ENCODE data around the gene AIFM3.
"Not testable (repeated sequence)": the region's sequence is repeated elsewhere in the genome, so short reads cannot be mapped to it uniquely, and the experiment has no call there.

The AIFM3 gene

DNA sequence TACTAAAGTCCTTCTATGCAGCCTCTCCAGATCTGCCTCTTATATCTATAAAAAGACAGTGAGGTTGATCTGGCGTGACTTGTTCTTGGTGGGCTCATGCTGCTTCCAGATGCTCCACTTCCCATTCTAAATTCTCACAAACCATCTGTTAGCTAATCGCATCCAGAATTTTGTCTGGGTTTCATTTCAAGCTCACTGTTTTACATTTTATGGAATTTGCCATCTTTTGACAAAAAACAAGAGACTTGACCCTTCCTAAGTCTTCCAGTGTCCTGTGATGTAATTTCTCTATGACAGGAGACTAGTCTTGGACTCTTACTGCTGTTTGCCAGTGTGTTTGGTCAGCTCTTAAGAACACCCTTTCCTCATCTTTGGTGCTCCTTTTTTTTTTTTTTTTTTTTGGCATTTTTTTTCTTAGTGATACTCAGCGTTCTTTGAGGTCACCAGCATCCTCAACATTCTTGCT, 26.8 kb upstream of the AIFM3 start:
- no peaks in the 10 kb centered on the region for H3K27me3 Mint-ChIP-seq (ENCODE audit: low read depth)
- peaks cover 55% of the 10 kb centered on the region for H3K36me3 Mint-ChIP-seq (ENCODE audit: low read depth)
- no peaks in the 10 kb centered on the region for H3K9me3 Mint-ChIP-seq
- TF ChIP-seq, protein P1, sequence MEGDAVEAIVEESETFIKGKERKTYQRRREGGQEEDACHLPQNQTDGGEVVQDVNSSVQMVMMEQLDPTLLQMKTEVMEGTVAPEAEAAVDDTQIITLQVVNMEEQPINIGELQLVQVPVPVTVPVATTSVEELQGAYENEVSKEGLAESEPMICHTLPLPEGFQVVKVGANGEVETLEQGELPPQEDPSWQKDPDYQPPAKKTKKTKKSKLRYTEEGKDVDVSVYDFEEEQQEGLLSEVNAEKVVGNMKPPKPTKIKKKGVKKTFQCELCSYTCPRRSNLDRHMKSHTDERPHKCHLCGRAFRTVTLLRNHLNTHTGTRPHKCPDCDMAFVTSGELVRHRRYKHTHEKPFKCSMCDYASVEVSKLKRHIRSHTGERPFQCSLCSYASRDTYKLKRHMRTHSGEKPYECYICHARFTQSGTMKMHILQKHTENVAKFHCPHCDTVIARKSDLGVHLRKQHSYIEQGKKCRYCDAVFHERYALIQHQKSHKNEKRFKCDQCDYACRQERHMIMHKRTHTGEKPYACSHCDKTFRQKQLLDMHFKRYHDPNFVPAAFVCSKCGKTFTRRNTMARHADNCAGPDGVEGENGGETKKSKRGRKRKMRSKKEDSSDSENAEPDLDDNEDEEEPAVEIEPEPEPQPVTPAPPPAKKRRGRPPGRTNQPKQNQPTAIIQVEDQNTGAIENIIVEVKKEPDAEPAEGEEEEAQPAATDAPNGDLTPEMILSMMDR (IDR thresholded peaks at IDR 0.05; ENCODE audit: unreplicated experiment in 3 of 3) = no peak
- H3K4me1 Mint-ChIP-seq = peaks cover 35% of the 10 kb centered on the region
- no peak overlapping the region for H3K4me3 Mint-ChIP-seq
- H3K27ac Mint-ChIP-seq = no peak overlapping the region

DNA sequence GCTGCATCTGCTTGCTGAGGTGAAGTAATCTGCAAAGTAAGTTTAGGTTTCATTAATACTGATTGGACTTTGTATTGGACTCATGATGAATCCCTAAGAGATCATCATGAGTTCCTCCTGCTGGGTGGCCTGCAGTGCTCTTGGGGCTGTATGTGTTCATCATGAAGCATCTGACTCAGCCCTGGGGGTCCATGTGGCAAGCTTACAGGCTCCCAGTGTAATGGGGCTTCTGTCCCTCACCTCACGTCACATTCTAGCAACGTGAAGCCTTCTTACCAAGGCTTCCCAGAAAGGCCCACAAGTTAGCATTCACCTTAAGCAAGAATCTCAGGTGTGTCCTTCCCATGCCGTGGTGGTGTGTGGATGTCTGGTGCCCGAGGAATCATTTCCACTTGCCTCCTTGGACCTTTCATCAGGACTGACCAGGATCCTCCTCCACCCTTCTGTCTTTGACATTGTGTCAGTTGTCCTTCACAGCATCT, 26.1 kb upstream of the AIFM3 start:
- H3K36me3 Mint-ChIP-seq (ENCODE audit: low read depth) = peaks cover 55% of the 10 kb centered on the region
- no peaks in the 10 kb centered on the region for H3K27me3 Mint-ChIP-seq (ENCODE audit: low read depth)
- no peaks in the 10 kb centered on the region for H3K9me3 Mint-ChIP-seq
- no peak overlapping the region for H3K27ac Mint-ChIP-seq
- TF ChIP-seq, protein P1 (IDR thresholded peaks at IDR 0.05; ENCODE audit: unreplicated experiment in 3 of 3) = no peak
- H3K4me3 Mint-ChIP-seq = no peak overlapping the region
- peaks cover 35% of the 10 kb centered on the region for H3K4me1 Mint-ChIP-seq

DNA sequence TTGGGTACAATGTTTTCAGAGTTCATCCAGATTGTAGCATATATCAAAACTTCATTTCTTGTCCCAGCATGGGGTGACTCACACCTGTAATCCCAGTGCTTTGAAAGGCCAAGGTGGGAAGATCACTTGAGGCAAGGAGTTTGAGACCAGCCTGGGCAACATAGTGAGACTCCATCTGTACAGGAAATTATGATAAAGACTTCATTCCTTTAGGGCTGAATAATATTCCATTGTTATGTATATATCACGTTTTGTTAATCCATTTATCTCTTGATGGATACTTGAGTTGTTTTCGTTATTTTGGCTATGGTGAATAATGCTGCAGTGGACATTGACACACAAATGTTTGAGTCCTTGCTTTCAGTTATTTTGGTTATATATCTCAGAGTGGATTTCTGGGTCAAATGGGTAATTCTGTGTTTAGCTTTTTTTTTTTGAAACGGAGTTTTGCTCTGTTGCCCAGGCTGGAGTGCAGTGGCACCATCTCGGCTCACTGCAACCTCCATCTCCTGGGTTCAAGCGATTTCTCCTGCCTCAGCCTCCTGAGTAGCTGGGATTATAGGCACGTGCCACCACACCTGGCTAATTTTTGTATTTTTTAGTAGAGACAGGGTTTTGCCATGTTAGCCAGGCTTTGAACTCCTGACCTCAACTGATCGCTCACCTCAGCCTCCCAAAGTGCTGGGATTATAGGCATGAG, 24.7 kb upstream of the AIFM3 start:
- not testable (repeated sequence) for H3K9me3 Mint-ChIP-seq; H3K27ac Mint-ChIP-seq; H3K27me3 Mint-ChIP-seq (ENCODE audit: low read depth); H3K4me3 Mint-ChIP-seq
- Mint-ChIP-seq H3K4me1 (peaks cover 29% of the 10 kb centered on the region), H3K36me3 (ENCODE audit: low read depth) (peaks cover 43% of the 10 kb centered on the region)

DNA sequence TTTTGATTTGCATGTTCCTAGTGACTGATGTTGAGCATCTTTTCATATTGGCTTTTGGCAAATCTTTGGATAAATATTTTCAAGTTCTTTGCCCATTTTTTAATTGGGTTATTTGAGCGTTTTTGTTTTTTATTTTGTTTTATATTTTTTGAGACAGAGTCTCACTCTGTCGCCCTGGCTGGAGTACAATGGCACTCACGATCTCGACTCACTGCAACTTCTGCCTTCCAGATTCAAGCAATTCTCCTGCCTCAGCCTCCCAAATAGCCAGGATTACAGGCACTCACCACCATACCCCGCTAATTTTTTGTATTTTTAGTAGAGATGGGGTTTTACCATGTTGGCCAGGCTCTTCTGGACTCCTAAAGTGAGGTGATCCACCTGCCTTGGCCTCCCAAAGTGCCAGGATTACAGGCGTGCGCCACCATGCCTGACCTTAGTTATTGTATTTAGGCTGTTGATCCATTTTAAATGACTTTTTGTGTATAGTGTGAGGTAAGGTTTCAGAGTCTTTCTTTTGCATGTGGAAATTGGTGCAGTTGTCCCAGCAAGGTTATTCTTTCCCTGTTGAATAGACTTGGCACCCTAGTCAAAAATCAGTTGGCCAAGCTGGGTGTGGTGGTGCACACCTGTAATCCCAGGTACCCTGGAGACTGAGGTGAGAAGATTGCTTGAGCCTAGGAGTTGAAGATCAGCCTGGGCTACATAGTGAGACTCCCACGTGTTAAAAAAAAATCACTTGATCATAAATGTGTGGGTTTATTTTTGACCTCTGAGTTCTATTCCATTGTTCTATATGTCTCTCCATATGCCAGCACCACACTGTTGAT, 23.7 kb upstream of the AIFM3 start:
- H3K27ac Mint-ChIP-seq = no peak overlapping the region
- H3K4me3 Mint-ChIP-seq = no peak overlapping the region
- H3K27me3 Mint-ChIP-seq (ENCODE audit: low read depth) = no peaks in the 10 kb centered on the region
- peaks cover 23% of the 10 kb centered on the region for H3K4me1 Mint-ChIP-seq
- no peaks in the 10 kb centered on the region for H3K9me3 Mint-ChIP-seq
- TF ChIP-seq, protein P1 (IDR thresholded peaks at IDR 0.05; ENCODE audit: unreplicated experiment in 3 of 3) = no peak
- H3K36me3 Mint-ChIP-seq (ENCODE audit: low read depth) = peaks cover 39% of the 10 kb centered on the region

DNA sequence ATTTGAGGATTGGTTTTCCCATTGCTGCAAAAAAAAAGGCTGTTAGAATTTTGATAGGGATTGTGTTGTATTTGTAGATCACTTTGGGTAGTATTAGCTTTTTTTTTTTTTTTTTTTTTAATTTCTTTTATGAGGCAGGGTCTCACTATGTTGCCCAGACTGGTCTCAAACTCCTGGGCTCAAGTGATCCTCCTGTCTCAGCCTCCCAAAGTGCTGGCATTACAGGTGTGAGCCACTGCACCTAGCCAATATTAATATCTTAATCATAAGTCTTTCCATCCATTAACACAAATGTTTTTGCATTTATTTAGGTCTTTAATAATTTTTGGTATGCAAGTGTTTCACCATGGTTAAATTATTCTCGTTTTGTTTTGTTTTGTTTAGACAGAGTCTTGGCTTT, 23.0 kb upstream of the AIFM3 start:
- Mint-ChIP-seq H3K9me3 (no peaks in the 10 kb centered on the region), H3K4me3 (no peak overlapping the region), H3K27ac (no peak overlapping the region), H3K36me3 (ENCODE audit: low read depth) (peaks cover 34% of the 10 kb centered on the region), H3K27me3 (ENCODE audit: low read depth) (no peaks in the 10 kb centered on the region), H3K4me1 (peaks cover 17% of the 10 kb centered on the region)
- TF ChIP-seq, protein P1 (IDR thresholded peaks at IDR 0.05; ENCODE audit: unreplicated experiment in 3 of 3) = no peak

DNA sequence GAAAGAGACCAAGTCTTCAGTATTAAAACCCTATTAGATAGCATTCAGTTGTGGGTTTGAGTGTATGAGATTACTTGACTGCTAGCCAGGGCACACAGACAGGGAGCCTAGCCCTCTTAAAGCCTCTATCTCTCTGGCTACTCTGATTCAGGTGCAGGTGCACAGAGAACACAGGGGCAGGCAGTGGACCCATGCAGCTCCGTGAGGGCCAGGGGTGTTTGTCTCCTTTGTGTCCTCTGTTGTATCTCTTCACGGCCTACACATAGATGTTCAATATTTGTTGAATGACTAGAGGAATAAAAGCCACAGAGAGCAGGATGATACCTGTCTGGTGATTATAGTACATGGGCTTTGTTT, 21.5 kb upstream of the AIFM3 start:
- Mint-ChIP-seq H3K36me3 (ENCODE audit: low read depth) (peaks cover 38% of the 10 kb centered on the region), H3K4me1 (peaks cover 6% of the 10 kb centered on the region), H3K9me3 (no peaks in the 10 kb centered on the region), H3K27ac (no peak overlapping the region), H3K27me3 (ENCODE audit: low read depth) (no peaks in the 10 kb centered on the region), H3K4me3 (no peak overlapping the region)
- TF ChIP-seq, protein P1 (IDR thresholded peaks at IDR 0.05; ENCODE audit: unreplicated experiment in 3 of 3) = no peak

Data from nephron (organoid).